GM21367 (cell line): Measurements from ENCODE around the gene DPF3.

ENCODE experiments used
- ATAC-seq: cut with Tn5 transposase; IDR thresholded peaks from one replicate; pipeline ENCODE4 v1.9.1; 2021; ENCODE audit not compliant: unreplicated experiment

DPF3 gene

GRCh38 chr14:72619111-72619571 is 274.8 kb downstream of the DPF3 start:
- ATAC-seq: no peak

DNA sequence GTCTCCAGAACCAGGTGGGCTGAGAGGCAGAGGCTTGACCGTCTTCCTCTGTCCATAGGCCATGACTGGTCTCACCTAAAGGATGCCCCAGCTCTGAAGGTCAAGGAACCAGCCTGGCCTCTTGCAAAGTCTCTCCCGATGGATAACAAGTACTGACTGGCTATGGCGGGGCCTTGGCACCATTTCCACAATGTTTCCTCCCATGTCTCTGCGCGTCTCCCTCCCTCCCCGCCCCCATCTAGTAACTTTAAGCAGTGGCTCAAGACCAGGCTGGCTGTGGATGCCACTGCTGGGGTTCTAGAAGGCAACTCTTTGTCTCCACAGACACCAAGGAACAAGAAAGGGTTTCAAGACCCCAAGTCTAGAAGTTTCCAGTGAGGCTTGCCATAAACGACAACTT is 275.5 kb downstream of the DPF3 start:
- no peak for ATAC-seq

DNA sequence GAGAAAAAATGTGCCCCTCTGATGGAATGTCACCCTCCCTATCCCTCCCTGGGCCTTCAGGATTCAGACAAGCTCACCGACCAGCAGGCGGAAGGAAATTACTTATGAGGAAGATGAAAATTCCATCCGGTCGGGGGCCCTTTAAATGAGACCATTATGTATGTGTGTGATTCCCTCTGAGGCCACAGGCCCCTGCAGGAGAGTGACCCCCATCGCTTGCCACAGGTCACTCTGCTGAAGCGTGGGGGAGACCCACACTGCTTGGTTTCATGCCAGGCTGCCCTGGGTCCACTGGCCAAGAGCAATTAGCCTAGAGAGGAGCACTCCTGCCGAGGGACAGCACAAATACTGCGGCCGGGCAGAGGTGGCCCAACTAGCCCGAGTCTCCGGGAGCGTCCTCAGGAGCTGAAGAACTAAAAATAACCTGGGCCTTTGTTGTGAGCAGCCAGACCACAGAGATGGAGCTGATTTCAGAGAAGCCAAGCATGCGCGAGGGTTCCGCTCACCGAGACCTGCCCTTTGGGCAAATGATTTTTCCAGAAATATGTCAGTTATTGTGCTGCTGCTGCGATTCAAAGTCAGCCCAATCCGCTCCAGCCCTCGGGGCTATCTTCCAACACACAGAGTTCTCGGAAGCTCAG is 276.4 kb downstream of the DPF3 start:
- no peak for ATAC-seq

DNA sequence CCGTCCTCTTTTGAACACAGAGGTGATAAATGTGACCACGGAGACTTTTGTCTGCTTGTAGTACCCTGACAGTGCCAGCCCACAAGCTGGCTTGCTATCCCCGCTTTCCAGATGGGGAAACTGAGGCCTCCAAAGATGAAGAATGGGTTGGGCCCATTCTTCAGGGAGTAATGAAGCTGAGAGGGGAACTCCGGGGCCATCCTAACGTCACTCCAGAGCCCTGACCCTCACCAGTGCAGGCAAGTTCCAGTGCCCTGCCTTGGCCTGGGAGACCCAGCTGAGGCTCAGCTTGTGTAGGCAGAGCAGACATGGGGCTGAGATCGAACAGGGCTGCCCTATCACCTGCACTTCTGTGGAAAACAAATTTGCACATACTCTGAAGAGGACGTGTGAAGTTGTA is 277.1 kb downstream of the DPF3 start:
- ATAC-seq: no peak

- ATAC-seq: no peak
Measured at GRCh38 chr14:72616294-72616693, 277.6 kb downstream of the DPF3 start.

GRCh38 chr14:72615451-72616121 is 278.3 kb downstream of the DPF3 start:
- no peak for ATAC-seq

- no peak for ATAC-seq
Measured at GRCh38 chr14:72614891-72615415, 278.9 kb downstream of the DPF3 start.

GRCh38 chr14:72614365-72614764 is 279.5 kb downstream of the DPF3 start:
- no peak for ATAC-seq

- ATAC-seq: no peak
Measured at GRCh38 chr14:72613975-72614319, 280.0 kb downstream of the DPF3 start.

DNA sequence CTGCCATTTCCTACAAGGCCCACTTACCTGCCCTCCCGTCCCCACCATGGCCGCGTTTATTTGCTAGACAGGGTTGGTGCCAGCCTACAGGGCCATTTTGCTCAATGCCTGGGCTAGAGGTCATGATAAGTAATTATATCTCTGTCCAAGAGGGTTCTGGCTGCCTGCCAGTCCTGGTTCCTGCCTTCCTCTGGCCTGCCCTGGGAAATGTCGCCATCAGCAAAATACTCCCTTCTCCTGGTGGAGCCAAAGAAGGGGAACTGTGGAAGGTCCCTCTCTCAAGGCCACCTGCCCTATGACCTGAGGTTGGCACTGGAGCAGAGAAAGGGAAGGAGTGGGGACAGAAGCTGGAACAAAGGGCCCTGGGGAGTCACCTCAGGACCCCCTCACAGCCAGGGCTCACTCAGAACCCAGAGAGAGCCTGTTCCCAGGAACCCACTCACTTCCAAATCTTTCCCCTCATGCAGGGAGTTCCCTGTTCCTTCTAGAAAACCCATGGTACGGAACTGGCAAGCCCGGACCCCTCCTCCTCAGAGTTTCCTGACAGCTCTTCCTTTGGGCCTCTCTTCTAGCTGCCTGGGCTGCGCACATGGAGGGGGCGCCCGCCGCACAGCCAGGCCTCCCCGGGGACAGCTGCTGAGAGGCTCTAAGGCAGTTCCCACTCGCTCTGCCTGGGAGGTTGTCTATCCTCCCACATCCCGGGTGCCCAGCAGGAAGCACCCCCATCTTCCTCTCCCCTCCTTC is 280.5 kb downstream of the DPF3 start:
- ATAC-seq: no peak

DNA sequence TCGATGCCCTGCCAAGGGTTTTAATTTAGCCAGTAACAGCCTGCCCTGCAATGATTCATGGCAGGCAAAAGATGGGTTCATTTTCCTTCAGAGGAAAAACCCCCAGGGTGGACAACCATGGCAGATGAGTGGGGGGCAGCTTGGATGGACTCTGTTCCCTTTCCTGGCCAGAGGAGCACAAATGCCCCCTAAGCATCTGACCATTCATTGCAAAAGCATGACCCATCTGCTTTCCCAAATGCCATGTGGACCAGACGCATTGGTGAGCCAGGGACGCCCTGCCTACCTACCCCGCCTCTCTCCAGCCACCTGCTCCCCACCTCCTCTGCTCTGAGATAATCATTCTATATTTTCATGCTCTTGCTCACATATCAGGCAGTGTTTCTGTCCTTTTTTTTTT is 281.9 kb downstream of the DPF3 start:
- ATAC-seq: no peak

DNA sequence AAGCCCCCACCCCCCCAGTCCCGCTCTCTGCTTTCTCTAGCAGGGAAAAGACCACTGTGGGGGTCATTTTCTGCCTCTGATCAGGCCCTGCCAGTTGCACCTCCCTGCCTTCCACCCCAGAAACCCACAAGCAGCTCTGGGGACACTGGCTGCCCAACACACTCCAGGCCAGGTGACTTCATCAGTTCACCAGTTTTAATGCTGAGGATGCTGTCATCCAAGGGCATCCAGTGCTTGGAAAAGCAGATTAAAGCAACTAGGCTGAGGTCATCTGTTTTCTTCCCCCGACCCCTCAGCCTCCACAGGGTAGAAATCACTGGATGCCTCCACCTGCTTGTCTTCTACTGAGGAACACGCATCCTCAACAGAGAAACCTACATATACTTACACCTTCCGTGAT is 282.4 kb downstream of the DPF3 start:
- ATAC-seq: no peak

DNA sequence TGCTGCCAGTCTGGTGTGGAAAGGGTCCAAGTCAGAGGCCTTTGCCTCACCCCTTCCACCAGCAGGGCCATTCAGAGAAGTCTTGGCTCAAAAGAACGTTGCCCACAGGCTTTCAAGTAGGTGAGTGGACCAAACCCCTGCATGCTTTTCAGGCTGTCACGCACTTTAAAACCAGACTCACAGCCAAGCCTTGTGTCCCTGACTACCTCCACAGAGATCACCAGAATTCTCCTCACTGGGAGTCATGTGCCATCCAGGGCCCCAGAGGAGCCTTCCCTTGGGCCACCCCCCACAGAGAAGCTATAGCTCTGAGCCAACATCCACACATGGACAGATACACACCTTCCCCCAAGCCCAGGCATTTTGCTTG is 283.1 kb downstream of the DPF3 start:
- ATAC-seq: no peak

DNA sequence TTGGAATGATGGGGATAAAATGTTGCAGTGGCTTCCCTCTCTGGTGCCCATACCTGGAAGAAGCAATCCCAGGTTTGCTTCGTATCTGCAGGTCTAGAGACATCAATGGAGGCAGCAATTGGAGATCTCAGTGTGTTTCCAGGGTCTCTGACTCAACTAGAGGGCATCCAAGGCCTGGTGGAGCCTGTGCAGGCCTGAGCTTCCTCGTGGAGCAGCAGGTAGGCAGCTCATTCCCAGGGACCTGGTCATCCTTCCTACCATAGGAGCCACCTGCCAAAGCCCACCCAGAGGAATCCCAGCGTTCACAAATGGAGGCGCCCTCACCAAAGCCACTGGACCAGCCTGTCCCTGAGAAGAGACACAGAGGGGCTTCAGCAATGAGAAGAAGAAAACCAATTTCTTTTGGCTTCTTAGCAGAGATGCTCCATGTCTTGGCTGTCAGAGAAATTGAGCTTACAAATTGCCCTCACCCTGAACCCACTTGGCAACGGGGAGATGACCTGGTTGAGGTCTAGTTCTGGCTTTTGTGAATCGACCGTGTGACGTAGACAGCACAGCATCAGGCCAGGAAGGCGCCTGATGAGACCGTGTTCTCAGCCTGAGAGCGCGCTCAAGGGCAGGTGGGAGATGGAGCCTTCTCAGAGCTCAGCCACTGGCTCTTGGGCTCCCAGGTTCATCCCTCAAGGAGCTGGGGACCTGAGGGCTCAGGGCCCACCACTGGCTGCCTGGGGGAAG is 283.6 kb downstream of the DPF3 start:
- ATAC-seq: no peak

GRCh38 chr14:72609205-72609916 is 284.5 kb downstream of the DPF3 start:
- ATAC-seq: no peak

DNA sequence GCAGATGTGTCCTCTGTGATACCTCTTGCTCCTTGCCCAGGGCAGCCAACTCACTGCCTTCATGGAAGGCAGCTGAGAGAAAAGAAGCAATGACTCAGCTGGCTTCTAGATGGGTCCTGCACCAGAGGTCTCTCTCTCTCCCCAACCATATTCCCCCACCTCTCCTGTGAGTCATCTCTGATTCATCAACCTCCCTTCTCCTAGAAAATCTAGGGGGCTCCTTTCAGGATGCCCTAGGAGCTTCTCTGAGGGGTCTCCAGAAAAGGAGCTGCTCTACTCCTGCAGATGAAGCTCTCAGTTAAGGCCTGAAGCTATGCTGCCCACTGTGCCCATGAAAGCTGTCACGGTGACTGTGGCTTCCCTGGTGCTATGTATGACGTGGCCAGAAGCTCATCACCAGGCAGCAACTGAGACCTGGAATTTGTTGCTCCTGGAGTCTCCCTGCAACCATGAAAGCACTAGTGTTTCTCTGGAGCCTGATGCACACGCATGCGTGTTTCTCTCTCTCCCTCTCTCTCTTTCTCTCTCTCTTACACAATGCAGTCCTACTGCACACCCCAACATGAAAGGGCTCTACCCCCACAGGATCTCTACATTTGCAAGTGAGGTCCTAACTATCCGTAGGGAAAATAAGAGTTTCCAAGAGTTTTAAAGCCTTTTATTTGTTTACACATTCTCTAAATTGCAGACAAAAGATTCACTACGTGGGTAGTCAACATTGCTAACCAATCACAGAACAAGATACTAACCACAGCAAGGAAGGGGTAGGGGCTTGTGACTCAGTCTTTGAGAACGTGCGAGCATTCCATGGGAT is 285.3 kb downstream of the DPF3 start:
- no peak for ATAC-seq

GRCh38 chr14:72607386-72608130 is 286.3 kb downstream of the DPF3 start:
- ATAC-seq: no peak

GRCh38 chr14:72606879-72607278 is 287.0 kb downstream of the DPF3 start:
- ATAC-seq: no peak

DNA sequence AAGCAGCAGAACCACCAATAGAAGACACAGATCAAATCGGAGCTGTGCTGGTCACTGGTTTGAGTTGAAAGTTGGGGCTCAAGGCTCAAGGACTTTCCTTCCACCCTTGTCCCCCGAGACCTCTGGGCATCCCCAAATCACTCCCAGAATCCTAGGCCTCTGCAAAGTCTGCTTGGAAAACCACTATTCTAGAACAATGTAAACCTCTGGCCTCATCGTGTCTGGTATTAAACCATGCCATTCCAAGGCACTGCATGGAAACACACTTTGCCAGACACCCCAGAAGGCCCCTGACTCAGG is 288.0 kb downstream of the DPF3 start:
- ATAC-seq: no peak
